K562 (cell line): ENCODE data around the gene CCDC186.

ENCODE experiments used
- CC2D1A ChIP-seq: fragments of 450-650 bp; IDR thresholded peaks from 2 replicates; pipeline ENCODE4 v1.6.1; 2017; ENCODE audit warnings: mild to moderate bottlenecking
- MTA3 ChIP-seq: fragments of 450-650 bp; formaldehyde crosslinking; IDR thresholded peaks from 2 replicates; pipeline ENCODE4 v1.6.1; 2017; ENCODE audit warnings: mild to moderate bottlenecking, borderline replicate concordance
- PCBP2 ChIP-seq: fragments of 200-400 bp; formaldehyde crosslinking; IDR thresholded peaks from 2 replicates; pipeline ENCODE4 v1.6.1; 2018; ENCODE audit warnings: low read length, low read depth, mild to moderate bottlenecking, moderate library complexity; ENCODE audit not compliant: poor library complexity, severe bottlenecking
- PTBP1 ChIP-seq: fragments of 200-400 bp; formaldehyde crosslinking; IDR thresholded peaks from 2 replicates; pipeline ENCODE4 v1.6.1; 2017; ENCODE audit warnings: low read depth, low read length

DNA sequence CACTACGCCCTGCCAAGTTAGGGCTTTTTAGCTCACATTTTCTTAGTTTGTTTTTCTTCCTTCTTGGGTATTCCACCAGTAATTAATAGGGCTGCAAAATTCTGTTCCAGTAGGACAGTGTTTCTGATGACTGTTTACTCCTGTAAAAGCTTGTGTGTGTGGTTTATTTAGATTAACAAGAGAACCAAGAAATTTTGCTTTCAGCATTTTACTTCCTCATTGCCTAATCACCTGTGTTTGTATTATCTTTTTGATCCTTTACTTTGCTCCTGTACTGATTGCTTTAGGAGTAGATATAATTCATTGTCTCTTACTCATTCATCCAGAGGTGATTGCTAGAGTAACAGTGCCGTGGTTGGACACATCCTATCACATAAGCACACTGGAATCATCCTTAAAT is 32.9 kb upstream of the CCDC186 start:
- no peak for TF ChIP-seq PCBP2
- no peak for TF ChIP-seq PTBP1
- no peak for TF ChIP-seq CC2D1A
- TF ChIP-seq MTA3, result no peak
